Amniotic stem cell (primary cell): ENCODE measurements around the gene RAB11FIP3.
"Not testable (repeated sequence)": the region's sequence is repeated elsewhere in the genome, so short reads cannot be mapped to it uniquely, and the experiment has no call there.

Experiments used
- DNase-seq: peaks from one replicate; lab custom pipeline; 2025; lab: John Stamatoyannopoulos, UW

RAB11FIP3 gene

GRCh38 chr16:494676-495075 lies 69.2 kb downstream of the RAB11FIP3 start:
- not testable (repeated sequence) for DNase-seq

GRCh38 chr16:495127-495748 lies 69.8 kb downstream of the RAB11FIP3 start:
- DNase-seq = no peak

- DNase-seq = no peak
These were observed 70.8 kb downstream of the RAB11FIP3 start for GRCh38 chr16:496097-496886.

GRCh38 chr16:497258-497657 lies 71.8 kb downstream of the RAB11FIP3 start:
- no peak for DNase-seq

- no peak for DNase-seq
These were observed 74.5 kb downstream of the RAB11FIP3 start for GRCh38 chr16:499924-500323.

GRCh38 chr16:500709-501108 lies 75.3 kb downstream of the RAB11FIP3 start:
- no peak for DNase-seq

GRCh38 chr16:502179-502943 lies 76.9 kb downstream of the RAB11FIP3 start:
- no peak for DNase-seq

GRCh38 chr16:503150-504071 lies 78.0 kb downstream of the RAB11FIP3 start:
- DNase-seq = no peak

GRCh38 chr16:505479-506245 lies 80.2 kb downstream of the RAB11FIP3 start:
- no peak for DNase-seq

- DNase-seq = no peak
These were observed 80.7 kb downstream of the RAB11FIP3 start for GRCh38 chr16:506246-506546.

GRCh38 chr16:507527-507926 lies 82.1 kb downstream of the RAB11FIP3 start:
- not testable (repeated sequence) for DNase-seq

GRCh38 chr16:507996-508395 lies 82.5 kb downstream of the RAB11FIP3 start:
- DNase-seq = no peak

- no peak for DNase-seq
These were observed 83.7 kb downstream of the RAB11FIP3 start for GRCh38 chr16:508884-509736.

GRCh38 chr16:510066-510825 lies 84.8 kb downstream of the RAB11FIP3 start:
- DNase-seq = no peak

GRCh38 chr16:512802-513201 lies 87.4 kb downstream of the RAB11FIP3 start:
- no peak for DNase-seq

GRCh38 chr16:513950-514349 lies 88.5 kb downstream of the RAB11FIP3 start:
- no peak for DNase-seq

- no peak for DNase-seq
These were observed 89.9 kb downstream of the RAB11FIP3 start for GRCh38 chr16:515175-515938.

GRCh38 chr16:515939-516226 lies 90.4 kb downstream of the RAB11FIP3 start:
- no peak for DNase-seq

- no peak for DNase-seq
These were observed 90.9 kb downstream of the RAB11FIP3 start for GRCh38 chr16:516301-516700.
